ENCODE measurements around the gene KLHL29.

KLHL29 gene

GRCh38 chr2:23540804-23541360 is 155.9 kb downstream of the KLHL29 start:
- no peak for DNase-seq (ENCODE audit: low read depth in 1 of 2, low spot score in 1 of 2)
- H3K27ac ChIP-seq (replicated peaks), result no peak overlapping the region
- H3K27me3 ChIP-seq (ENCODE audit: insufficient read depth, poor library complexity, severe bottlenecking), result no peaks in the 10 kb centered on the region
- H3K4me3 ChIP-seq (replicated peaks; ENCODE audit: insufficient read depth, low read length), result no peak overlapping the region
- TF ChIP-seq REST (IDR thresholded peaks at IDR 0.05; ENCODE audit: insufficient replicate concordance, low read depth) (no peak), CTCF (IDR thresholded peaks at IDR 0.05; ENCODE audit: insufficient read depth, low read length) (no peak), POLR2AphosphoS5 (IDR thresholded peaks at IDR 0.05; ENCODE audit: low read depth) (no peak), SPI1 (IDR thresholded peaks at IDR 0.05; ENCODE audit: borderline replicate concordance, low read depth) (no peak), GABPA (IDR thresholded peaks at IDR 0.05; ENCODE audit: low read depth) (no peak)

GRCh38 chr2:23541503-23542229 is 156.7 kb downstream of the KLHL29 start:
- Histone ChIP-seq H3K27ac (replicated peaks) (no peak overlapping the region), H3K4me3 (replicated peaks; ENCODE audit: insufficient read depth, low read length) (no peak overlapping the region), H3K27me3 (ENCODE audit: insufficient read depth, poor library complexity, severe bottlenecking) (no peaks in the 10 kb centered on the region)
- TF ChIP-seq GABPA (IDR thresholded peaks at IDR 0.05; ENCODE audit: low read depth) (no peak), POLR2AphosphoS5 (IDR thresholded peaks at IDR 0.05; ENCODE audit: low read depth) (no peak), CTCF (IDR thresholded peaks at IDR 0.05; ENCODE audit: insufficient read depth, low read length) (no peak), REST (IDR thresholded peaks at IDR 0.05; ENCODE audit: insufficient replicate concordance, low read depth) (no peak), SPI1 (IDR thresholded peaks at IDR 0.05; ENCODE audit: borderline replicate concordance, low read depth) (no peak)
- no peak for DNase-seq (ENCODE audit: low read depth in 1 of 2, low spot score in 1 of 2)

- no peaks in the 10 kb centered on the region for H3K27me3 ChIP-seq (ENCODE audit: insufficient read depth, poor library complexity, severe bottlenecking)
- DNase-seq (ENCODE audit: low read depth in 1 of 2, low spot score in 1 of 2), result no peak
- no peak overlapping the region for H3K27ac ChIP-seq (replicated peaks)
- TF ChIP-seq GABPA (IDR thresholded peaks at IDR 0.05; ENCODE audit: low read depth) (no peak), CTCF (IDR thresholded peaks at IDR 0.05; ENCODE audit: insufficient read depth, low read length) (no peak), REST (IDR thresholded peaks at IDR 0.05; ENCODE audit: insufficient replicate concordance, low read depth) (no peak), SPI1 (IDR thresholded peaks at IDR 0.05; ENCODE audit: borderline replicate concordance, low read depth) (no peak), POLR2AphosphoS5 (IDR thresholded peaks at IDR 0.05; ENCODE audit: low read depth) (no peak)
- H3K4me3 ChIP-seq (replicated peaks; ENCODE audit: insufficient read depth, low read length), result no peak overlapping the region
Measured at GRCh38 chr2:23542230-23542789, 157.3 kb downstream of the KLHL29 start.

Measured in HL-60 (cell line).